NOMO-1 treated with DMSO at 0.1 percent for 48 hours (cell line): ENCODE data around the gene RIMBP2.

ENCODE experiments used
- DNase-seq: peaks from one replicate; lab custom pipeline; 2025; ENCODE audit not compliant: unreplicated experiment; lab: John Stamatoyannopoulos, UW

Gene RIMBP2

DNA sequence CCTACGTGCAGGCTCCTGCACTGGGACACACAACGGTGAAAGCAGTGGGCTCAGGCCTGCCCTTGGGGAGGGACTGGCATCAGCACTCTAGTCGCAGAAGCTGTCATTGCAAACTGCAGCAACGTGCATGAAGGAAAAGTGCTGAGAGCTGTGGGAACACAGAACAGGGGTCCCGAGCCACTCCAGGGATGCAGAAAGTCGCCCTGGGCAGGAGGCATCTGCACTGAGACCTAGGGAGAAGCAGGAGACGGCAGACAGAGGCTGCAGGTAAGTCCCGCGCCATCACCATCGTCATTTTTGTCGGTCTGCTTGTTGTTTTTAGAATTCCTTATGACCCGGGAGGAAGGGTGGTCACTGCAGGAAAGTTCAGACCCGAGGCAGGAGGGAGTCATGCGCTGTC lies 21.6 kb upstream of the RIMBP2 start:
- DNase-seq: no peak

DNA sequence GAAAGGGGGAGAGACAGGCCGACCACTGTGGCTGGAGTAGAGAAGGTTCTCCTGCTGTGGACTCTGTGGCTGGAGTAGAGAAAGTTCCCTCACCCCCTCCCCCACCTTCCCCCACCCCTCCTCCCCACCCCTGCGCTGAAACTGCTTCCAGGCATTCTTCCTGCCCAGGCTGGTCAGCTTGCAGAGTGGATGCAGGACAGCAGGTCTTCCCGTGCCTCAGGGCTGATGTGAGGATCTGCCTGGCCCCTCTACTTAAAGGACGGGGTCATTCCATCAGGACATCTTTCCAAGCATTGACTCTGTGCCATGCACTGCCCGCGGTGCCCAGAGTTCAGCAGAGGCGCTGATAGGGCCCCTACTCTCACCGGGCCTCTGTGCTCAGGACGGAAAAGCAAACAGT lies 13.2 kb upstream of the RIMBP2 start:
- no peak for DNase-seq

DNA sequence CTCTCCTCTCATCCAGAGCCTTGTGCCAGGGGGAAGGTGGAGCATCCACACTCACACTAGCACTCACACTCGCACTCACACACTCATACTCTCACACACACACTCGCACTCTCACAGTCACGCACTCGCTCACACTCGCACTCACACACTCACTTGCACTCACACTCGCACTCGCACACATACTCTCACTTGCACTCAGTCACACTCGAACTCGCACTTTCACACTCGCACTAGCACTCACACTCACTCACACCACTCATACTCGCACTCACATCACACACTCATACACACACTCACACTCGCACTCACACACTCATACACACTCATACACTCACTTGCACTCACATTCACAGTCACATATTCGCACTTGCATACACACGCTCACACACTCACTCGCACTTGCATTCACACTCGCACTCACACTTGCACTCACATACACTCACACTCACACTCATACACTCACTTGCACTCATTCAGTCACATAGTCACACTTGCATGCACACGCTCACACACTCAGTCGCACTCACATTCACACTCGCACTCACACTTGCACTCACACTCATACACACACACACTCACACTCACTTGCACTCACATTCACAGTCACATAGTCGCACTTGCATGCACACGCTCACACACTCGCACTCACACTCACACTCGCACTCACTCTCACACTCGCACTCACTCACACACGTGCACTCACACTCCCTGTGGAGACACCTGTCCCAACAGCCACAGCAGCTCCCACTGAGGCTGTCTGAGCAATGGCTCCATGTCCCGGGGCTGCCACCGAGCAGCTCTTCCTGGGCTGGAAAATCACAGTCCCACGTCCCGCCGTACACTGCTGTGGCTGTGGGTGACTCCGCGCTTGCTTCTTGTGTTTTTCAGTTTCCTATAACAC lies 12.3 kb upstream of the RIMBP2 start:
- no peak for DNase-seq

DNA sequence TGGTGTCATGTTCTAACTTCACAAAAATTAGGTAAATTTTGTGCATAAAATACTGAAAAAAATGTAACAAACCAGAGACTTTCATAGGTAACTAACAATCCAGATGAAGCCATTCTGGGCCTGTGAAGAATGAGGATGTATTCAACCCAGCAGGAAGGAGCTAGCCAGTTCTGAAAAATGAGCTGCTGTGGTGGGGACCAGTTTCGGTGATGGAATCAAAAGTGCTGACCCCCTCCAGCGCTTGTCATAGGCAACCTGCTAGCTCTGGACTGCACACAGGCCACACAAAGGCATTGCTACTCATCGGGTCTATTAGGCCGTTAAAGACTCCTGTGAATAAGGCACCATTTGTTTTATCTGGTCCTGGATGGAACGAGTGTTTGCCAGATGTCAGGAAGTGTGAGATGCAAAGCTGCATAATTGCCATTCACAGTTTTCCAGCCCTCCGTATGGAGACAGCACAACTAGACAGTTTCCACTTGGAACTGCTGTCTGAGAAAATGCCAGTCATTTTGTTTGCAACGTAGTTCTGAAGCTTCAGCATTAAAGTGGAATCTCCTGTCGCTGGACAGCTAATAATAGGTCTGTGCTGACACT lies 3.3 kb upstream of the RIMBP2 start:
- no peak for DNase-seq

DNA sequence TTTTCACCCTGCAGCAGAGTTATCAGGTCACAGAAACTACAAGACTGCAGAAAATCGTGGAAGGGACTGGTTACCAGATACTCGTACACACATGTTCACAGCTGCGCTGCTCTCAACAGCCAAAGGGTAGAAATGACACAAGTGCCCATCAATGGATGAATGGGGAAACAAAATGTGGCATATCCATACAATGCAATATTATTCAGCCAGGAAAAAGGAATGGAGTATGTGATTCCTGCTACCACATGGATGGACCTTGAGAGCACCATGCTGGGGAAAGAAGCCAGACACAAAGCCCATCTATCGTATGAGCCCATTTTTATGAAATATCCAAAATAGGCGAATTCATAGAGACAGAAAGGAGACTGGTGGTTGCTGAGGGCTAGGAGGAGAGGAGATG lies 1.7 kb upstream of the RIMBP2 start:
- DNase-seq: no peak

DNA sequence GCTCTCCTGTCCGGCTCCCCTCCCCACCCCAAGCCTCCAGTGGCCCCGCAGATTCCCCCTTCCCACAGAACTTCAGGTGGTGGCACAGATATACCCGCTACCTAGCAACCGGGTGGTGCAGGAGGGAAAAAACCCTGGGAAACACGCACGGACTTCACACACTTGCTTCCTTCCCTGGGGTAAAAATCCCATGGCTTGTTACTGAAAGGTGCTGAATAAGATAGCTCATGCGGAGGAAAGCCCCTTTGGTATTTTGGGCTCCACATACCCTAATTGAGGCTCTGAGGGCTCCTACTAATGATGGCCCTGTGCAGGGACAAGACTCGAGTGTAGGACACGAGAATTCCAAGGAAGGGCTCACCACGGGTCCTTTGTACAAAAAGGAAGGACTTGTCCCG lies 869 bp upstream of the RIMBP2 start:
- DNase-seq: no peak

DNA sequence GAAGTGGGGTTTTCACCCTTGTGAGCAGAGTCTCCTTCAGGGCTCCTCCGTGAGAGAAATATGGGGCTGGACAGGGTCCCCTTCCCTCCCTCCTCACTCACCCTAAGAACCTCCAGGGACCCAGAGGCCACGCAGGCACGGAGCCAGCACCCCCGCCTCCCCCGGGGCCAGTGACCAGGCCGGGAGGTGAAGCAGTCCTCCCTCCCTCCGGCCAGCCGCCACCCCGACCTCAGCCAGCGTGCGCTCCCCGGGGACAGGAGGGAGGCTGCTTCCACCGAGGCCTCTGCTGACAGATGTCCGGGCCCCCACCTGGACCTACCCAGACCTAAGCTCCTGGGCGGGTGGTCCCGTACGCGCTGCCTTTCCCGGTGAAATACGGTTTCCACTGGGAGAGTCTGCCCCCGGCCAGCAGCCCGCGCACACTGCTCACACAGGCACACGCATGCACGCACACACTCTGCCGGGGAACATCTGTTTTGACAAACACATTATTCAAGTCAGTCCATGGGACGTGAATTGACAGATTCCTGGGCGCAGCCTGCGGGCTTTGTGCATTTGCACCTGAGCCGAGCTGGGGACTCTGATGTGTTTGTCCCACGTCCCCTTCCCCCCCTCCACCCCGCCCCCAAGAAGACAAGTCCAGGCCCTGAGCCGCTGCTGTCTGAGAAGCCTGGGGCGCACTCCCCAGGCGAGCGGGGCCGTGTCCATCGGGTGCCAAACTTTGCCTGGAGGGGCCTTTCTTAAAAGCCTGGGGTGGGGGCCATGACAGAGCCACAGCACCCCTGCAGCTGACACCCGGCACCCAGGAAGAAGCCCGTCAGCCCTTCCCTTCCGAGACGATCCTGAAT lies 725 bp downstream of the RIMBP2 start:
- DNase-seq: no peak

DNA sequence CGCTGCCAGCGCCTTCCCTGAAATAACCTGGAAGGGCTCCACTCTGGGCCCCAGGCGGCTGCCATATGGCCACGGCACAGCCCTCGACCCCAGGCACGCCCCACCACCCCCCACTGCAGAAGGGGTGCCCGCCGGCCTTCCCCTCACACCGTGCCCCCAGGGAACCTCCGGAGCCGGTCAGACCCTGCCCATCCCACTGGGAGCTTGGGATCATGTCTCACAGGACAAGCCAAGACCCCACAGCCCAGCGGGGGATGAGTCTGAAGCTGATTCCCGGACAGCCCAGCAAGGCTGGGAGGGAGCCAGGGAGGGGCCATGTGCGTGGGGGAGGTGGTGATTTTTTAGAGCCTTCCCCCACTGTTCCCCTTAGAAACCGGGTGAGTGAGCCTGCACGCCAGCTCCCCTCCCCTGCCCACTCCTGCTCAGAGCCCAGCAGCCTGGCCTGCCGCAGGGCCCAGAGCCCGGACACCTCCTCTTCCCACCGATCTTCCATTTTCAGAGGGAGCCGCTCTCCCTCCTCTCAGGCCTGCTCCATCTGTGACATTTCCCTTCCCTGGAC lies 1.4 kb downstream of the RIMBP2 start:
- no peak for DNase-seq

DNA sequence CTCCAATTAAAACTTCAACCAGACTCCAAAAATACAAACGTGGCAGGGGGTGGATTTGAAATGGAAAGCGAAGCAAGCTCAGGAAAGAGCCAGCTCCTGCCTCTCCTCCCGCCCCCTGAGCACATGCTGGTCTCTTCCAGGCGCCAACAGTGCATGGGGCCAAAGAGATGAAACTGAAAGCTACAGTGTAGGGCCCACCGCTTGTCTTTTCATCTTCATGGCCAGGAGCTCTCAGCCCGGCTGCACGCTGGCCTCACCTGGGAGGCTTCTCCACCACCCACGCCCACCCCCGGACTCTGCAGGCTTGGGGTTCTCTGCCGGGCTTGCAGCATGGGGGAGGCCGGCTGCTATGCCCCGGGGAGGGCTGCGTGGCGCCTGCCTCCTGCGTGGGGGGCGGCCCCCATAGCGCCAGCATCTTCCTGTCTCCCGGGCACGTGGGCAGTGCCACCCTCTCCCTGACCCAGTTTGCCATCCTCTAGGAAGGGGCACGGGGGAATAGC lies 2.0 kb downstream of the RIMBP2 start:
- DNase-seq: no peak

DNA sequence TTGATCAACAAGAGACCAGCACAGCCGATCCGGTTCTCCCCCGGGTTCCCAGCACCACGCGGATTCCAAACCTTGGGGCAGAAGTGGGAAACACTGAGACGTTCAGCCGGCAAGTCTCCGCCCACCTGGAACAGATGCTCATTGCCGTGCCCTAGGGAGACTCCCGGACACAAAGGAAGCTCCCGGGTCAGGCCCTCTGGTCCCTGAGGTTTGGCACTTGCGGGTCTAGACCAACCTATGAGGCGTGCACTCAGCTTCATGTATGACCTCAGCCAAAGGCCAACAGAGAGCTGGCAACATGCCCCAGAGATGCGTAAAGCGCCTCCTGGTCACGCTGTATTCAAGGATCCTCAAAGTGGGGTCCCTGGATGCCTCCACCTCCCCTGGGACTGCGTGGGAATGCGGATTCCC lies 2.5 kb downstream of the RIMBP2 start:
- DNase-seq: no peak

DNA sequence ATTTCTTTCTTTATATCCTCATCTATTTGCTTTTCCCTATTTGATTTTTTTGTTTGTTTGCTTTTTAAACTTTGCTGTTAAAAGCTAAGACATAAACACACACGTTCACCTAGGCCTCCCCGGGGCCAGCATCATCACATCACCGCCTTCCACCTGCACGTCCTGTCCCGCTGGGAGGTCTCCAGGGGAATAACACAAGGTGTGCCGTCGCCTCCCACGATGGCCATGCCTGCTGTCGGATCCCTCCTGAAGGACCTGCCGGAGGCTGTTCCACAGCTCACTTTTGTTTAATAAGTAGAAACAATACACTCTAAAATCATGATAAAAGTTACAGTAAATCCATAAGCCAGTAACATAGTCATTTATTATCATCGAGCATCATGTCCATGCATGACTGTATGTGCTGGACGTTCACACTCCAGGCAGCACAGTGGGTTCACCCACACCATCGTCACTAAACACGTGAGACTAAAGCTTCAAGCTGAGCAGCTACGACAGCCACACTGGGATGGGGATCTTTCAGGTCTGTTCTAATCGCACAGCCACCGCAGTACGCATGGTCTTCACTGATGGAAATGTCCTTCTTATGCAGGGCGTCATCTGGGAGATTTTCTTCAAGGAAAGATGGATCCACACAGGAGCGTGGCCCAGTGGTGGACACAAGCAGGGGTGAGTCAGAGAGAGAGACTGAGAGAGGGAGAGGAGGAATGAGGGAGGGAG lies 3.6 kb downstream of the RIMBP2 start:
- no peak for DNase-seq

DNA sequence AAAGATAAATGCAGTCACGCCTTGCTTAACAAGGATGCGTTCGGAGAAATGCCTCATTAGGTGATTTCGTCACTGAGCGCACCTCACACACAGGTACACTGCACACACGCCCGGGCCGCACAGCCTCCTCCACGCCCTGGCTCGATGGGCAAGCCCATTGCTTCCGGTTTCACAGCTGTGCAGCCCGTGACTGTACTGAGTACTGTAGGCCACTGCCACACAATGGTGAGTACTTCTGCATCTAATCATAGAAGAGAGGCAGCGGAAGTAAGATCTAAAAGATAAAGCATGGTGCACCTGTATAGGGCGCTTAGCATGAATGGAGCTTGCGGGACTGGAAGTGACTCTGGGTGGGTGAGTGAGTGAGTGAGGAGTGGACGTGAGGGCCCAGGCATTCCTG lies 4.3 kb downstream of the RIMBP2 start:
- no peak for DNase-seq

DNA sequence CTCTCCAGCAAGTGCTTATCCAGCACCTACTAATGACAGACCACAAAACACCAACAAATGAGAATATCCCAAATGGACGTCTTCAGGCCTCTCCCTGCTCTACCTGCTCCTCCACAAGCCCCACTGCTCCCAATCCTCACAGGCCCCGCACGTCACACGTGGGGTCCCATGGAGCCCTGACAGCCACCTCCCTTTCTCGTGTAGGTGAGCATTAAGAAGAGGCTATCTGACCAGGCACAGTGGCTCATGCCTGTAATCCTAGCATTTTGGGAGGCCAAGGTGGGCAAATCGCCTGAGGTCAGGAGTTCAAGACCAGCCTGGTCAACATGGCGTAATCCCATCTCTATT lies 5.4 kb downstream of the RIMBP2 start:
- no peak for DNase-seq

DNA sequence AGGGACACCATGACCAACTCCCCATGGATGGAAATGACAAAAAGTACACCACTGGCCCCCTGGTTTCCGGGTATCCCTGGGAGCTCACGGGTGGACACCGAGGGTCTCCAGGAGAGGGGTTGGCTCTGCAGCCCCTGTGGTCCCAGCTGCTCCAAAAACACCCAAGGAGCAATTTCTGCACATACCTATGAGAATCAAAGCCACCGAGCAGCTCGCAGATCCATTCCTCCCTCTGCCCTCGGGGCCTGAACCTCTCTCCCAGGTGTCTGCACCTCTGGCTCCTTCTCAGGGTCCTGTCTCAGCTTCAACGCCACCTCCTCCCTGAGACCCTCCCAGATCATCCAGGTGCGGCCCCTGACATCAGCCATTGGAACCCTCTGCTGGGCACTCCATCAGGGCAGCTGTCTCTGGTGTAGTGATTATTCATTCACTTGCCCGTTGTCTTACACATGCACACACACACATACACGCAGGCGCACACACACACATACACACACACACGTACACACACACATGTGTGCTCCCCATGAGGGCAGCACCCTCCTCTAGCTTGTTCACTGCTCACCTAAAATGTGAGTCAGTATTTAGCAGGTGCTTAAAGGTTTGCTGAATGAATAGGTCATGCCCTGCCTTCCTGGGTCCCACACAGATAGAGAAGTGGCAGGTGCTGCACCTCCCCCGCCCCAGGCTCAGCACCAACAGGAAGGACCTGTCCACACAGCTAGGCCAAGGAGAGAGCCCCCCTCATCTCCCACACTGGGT lies 5.9 kb downstream of the RIMBP2 start:
- no peak for DNase-seq

DNA sequence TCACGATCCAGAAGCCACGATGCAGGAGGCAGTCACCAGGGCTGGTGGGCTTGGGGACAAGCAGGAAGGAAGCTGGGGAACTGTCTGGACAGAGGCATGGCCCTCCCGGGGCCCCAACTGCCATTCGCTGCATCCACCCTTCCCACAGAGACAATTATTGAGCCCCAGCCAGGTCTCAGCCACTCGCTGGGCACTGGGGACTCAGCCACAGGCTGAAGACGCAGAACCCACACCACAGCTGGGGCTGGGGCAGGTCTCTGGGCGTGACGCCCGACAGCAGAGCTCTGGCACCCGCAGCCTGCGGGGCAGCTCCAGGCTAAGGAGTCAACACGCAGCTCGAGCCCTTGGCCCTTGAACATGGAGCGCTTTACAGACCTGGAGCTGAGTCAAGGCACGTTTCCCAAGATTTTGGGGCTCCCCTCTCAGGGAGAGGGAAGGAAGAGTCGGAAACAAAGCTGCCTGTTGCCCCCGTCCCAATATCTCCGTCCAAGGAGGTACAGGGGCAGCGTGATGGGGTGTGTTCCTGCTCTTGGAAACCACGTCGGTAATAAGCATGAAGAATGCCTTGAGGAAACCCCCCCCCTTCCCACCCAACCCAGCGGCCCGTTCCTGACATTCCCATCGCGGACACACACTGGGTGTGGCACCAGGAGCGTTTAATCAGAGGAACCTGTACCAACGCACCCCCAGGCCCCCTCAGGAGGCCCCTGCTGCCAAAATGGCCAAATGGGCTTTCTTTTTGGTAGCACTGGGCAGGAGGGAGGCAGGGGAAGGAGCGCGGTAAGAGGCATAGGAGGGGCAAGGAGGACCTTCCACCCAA lies 6.7 kb downstream of the RIMBP2 start:
- no peak for DNase-seq

DNA sequence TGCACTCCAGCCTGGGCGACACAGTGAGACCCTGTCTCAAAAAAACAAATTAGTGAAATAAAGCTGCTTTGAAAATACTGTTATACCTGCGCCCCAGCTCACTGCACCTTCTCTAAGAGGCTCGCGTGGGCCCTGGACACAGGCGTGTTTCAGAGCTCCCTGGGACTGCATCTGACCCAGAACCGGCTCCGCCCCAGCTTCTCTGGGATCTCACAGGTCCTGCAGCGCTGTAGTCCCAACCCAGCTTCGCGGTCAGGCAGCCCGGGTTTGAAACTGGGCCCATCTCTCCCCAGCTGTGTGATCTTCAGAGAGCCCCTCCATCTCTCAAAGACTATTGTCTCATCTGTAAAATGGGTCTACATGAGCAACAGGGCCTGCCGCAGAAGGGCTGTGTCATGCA lies 7.5 kb downstream of the RIMBP2 start:
- no peak for DNase-seq

DNA sequence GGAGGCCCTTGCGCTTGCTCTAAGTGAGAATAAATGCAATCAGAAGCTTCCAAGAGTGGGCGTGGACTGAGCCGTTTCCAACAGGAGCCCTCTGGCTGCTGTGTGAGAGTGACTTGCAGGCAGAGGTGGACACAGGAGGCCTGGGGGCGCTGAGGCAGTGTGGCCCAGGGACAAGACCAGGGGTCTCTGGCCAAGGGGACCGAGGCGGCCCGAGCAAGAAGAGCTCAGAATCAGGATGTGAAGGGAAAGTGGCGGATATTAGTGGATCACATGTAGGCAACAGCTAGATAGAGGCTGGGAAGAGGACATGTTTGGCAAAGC lies 8.6 kb downstream of the RIMBP2 start:
- no peak for DNase-seq

DNA sequence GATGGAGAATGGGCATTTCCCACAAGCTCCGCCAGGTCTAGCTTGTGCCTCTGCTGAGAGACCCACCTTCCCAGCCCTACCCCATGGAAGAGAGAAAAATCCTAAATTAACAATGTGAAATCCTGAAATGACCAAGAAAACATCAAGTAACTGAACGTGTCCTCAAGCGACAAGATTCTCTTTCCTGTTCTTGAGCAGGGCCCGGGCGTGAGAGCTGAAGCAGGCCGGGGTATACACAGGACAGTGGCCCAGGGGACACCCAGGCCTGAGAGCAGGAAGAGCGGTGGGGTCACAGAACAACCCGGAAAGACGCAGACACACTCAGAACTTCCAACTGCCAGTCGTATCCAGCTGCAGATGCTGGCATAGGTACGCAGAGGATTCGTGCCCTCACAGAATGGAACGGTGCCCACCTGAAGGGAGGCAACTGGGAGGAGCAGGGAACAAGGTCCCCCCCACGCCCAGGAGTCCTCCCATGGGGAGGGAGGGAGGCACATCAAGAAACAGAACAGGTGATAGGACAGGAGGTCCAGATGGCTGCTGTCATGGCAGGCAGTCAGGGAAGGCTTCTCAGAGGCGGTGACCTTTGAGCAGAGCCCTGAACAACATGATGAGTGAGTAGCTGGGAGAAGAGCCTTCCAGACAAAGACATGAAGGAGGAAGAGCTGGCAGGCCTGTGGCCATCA lies 9.1 kb downstream of the RIMBP2 start:
- DNase-seq: no peak

DNA sequence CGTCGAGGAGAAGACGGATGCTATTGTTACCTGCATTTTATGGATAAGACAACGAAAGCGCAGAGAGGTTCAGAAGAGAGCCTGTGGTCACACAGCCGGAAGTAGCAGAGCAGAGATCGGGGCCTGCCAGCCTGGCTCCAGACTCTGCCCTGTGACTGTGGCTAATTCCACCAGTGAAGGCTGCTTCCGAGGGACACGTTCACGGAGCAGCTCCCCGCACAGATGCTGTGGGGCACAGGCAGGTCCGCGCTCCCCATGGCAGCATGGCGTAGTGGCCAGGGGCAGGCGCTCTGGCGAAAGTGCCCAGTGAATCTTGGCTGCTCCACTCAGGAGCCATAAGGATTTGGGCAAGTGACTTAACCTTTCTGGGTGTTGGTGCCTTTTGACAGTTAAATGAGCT lies 9.8 kb downstream of the RIMBP2 start:
- no peak for DNase-seq
